ENCODE measurements around the gene ZBTB6. TPM values are rescaled to one million over a fixed set of nuclear protein-coding genes. Genes with fewer than 3 reads are reported as not detected.

The ZBTB6 gene
- total and polyA plus RNA-seq, 9 of the 15 experiments (the other 6 are each of a cell fraction or from before 2014, with no cell fraction given) = 1.4 to 7.2 (median 5.3) TPM

DNA sequence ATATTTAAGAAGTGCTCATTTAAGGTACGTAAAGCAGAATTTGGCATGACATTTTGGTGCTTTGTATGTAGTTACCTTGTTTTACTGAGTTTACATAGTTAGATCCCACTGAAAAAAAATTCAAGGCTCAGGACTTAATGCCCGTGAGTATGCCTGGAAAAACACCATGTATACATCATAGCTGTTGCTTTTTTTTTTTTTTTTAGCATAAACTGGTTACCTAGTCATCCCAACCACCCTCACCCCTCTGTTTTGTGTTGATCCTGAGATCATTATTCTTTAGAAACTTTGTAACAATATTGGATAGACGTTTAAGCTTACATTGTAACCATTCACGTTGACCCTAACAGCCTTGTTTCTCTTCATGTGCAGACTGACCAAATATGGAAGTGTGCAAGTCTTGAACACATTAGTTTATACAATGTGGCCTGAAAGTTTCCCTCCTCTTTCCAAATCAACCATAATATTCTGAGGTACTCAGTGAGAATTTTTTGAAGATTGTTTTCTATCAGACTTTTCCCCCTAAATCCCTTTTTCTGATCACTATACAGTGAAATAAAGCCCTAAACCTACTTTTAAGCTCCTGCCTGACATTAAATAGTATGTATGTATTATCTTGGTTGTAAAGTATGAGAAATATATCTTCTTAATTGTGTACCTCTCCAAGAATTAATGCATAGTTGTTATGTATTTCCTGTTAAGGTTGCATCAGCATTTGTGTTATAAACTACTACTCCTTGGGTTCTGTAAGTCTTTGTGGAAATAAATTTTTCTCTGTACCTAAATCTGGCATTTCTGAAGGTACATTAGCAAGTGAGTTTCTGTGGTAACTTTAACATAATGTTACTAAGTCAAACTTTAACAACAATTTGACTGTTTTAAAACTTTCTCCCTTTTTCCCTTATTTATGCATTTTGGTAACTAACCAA, 32.1 kb upstream of the ZBTB6 start (continued):
- TF ChIP-seq ZNF282 (CRISPR knock-in tag; IDR thresholded peaks at IDR 0.05) (no peak), HMGXB4 (CRISPR knock-in tag; IDR thresholded peaks at IDR 0.05) (no peak), SP2 (IDR thresholded peaks at IDR 0.05; ENCODE audit: extremely low read depth, low read depth, low read length, poor library complexity, severe bottlenecking) (no peak), ARID2 (IDR thresholded peaks at IDR 0.05) (no peak), DDX20 (tag; IDR thresholded peaks at IDR 0.05; ENCODE audit: low read depth) (no peak), CEBPB (tag; IDR thresholded peaks at IDR 0.05) (peak; percentile 25; the same call in 1 of the 2 replicates), TARDBP (IDR thresholded peaks at IDR 0.05) (no peak), BRF1 (IDR thresholded peaks at IDR 0.05; ENCODE audit: borderline replicate concordance, extremely low read depth, insufficient read length) (no peak), HES1 (IDR thresholded peaks at IDR 0.05; ENCODE audit: low read depth) (no peak), XRCC3 (IDR thresholded peaks at IDR 0.05) (no peak), GATAD2A (IDR thresholded peaks at IDR 0.05) (no peak), HEY1 (CRISPR knock-in tag; IDR thresholded peaks at IDR 0.05; ENCODE audit: borderline replicate concordance) (no peak), ZNF134 (CRISPR knock-in tag; conservative IDR thresholded peaks at IDR 0.05) (no peak), RNF219 (CRISPR knock-in tag; IDR thresholded peaks at IDR 0.05) (no peak), ZNF140 (CRISPR knock-in tag; IDR thresholded peaks at IDR 0.05) (no peak)
- TF ChIP-seq, protein P1, sequence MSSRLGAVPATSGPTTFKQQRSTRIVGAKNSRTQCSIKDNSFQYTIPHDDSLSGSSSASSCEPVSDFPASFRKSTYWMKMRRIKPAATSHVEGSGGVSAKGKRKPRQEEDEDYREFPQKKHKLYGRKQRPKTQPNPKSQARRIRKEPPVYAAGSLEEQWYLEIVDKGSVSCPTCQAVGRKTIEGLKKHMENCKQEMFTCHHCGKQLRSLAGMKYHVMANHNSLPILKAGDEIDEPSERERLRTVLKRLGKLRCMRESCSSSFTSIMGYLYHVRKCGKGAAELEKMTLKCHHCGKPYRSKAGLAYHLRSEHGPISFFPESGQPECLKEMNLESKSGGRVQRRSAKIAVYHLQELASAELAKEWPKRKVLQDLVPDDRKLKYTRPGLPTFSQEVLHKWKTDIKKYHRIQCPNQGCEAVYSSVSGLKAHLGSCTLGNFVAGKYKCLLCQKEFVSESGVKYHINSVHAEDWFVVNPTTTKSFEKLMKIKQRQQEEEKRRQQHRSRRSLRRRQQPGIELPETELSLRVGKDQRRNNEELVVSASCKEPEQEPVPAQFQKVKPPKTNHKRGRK (tag; IDR thresholded peaks at IDR 0.05) = 0 out of 2 replicates have a peak, but pooled peaks have one; percentile 14
- TF ChIP-seq, protein P2, sequence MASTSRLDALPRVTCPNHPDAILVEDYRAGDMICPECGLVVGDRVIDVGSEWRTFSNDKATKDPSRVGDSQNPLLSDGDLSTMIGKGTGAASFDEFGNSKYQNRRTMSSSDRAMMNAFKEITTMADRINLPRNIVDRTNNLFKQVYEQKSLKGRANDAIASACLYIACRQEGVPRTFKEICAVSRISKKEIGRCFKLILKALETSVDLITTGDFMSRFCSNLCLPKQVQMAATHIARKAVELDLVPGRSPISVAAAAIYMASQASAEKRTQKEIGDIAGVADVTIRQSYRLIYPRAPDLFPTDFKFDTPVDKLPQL (IDR thresholded peaks at IDR 0.05; ENCODE audit: extremely low read depth, insufficient read length) = no peak
- TF ChIP-seq, protein P3, sequence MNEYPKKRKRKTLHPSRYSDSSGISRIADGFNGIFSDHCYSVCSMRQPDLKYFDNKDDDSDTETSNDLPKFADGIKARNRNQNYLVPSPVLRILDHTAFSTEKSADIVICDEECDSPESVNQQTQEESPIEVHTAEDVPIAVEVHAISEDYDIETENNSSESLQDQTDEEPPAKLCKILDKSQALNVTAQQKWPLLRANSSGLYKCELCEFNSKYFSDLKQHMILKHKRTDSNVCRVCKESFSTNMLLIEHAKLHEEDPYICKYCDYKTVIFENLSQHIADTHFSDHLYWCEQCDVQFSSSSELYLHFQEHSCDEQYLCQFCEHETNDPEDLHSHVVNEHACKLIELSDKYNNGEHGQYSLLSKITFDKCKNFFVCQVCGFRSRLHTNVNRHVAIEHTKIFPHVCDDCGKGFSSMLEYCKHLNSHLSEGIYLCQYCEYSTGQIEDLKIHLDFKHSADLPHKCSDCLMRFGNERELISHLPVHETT (CRISPR knock-in tag; conservative IDR thresholded peaks at IDR 0.05 in 1 of 2, IDR thresholded peaks at IDR 0.05 in 1 of 2) = 0 out of 4 replicates have a peak, but pooled peaks of 1 of the 2 experiments have one; percentile 19
